Caki2 (cell line): ENCODE results near the gene EPM2A. TPM values are rescaled to one million over a fixed set of nuclear protein-coding genes. Genes with fewer than 3 reads are reported as not detected.
"Not testable (repeated sequence)": the region's sequence is repeated elsewhere in the genome, so short reads cannot be mapped to it uniquely, and the experiment has no call there.

ENCODE experiments used
- DNase-seq: peaks from one replicate; pipeline ENCODE4 v3.0.0-alpha.2; 2015; ENCODE audit warnings: low read depth
- in situ Hi-C: cut with HindIII; loops from 2 replicates; pipeline ENCODE4 v1.10.0; 2016; ENCODE audit warnings: low sequenced_read_pairs, low pct_unique_long_range_greater_than_20kb, mixed read lengths
- total RNA-seq: library from RNA; depleted of rRNA; stranded (reverse); fragments of >200 nt; shearing (Covaris generic); gene quantifications from 2 replicates; pipeline ENCODE4 v1.2.3, GENCODE V29; 2014; ENCODE audit warnings: low replicate concordance

Gene EPM2A
- total RNA-seq, 1 experiment from 2014 or later = 6.2 TPM

GRCh38 chr6:145699462-145699861 lies 35.9 kb downstream of the EPM2A start:
- in situ Hi-C loops = no loop called here
- no peak for DNase-seq

- in situ Hi-C loops, DNase-seq: not testable (repeated sequence)
These were observed 37.9 kb downstream of the EPM2A start for GRCh38 chr6:145697401-145697800.

DNA sequence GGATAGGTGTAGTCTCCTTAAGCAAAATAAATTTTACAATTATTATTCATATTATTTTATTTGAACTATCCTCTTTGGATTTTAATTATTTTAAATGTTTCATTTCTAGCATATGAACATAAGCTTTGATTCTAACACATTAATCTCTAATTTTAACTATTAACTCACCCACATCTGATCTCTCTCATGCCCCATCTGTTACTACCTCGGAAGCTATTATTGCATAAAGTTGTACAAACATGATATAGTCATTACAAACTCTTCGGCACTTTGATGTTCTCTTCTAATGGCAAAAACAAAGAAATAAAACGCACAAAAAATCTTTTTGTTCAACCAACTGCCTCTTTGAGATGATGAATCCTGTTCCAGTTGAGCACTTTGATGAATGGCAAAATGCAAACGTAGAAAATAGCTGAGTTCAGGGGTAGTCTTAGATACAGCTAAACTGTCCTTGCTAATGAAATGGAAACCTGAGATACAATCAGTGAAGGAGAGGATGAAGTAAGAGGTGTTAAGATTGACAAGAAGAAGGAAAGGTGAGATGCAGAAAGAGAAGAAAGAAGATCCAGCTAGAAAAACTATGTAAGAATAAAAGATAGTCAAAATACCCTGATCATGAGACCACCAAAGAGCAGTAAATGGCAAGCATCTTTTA lies 41.1 kb downstream of the EPM2A start:
- in situ Hi-C loops = no loop called here

GRCh38 chr6:145690969-145691368 lies 44.4 kb downstream of the EPM2A start:
- DNase-seq = no peak
- in situ Hi-C loops = no loop called here

More for the DNA sequence above, 41.1 kb downstream of the EPM2A start:
- no peak for DNase-seq

DNA sequence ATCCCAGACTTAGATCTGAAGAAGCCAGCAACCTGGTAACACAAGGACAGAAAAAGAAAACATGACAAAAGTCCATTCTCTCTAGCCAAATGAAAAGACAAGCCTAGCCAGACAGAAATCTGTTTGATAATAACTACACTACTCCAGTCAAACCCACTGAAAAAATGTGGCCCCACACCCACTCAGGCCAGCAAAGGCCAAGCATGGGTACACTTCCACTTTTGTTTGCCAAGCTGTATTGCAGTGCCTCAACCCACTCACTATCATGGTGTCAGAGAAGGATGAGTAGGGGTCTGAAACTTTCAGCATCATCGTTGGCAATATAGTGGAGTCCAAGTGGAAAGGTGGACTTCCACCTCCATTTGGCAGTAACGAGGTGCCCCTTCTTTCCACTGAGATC lies 45.8 kb downstream of the EPM2A start:
- no peak for DNase-seq
- in situ Hi-C loops = no loop called here

DNA sequence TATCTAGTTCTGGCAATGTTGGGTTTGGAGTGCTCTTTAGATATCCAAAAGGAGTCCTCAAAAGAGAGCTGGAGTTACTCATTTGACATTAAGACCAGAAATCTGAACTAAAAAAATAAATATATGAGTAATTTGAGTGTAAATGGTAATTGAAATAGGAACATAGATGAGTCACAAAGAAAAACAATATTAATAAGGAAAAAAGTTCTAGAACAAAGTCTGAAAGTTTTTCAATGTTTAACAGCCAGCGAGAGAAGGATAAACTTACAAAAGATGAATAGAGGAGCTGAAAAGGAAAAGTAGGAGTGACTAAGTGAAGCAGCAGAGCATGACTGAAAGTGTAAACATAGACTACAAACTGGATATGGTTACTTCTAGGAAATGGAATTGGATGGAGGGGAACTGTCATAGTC lies 46.8 kb downstream of the EPM2A start:
- in situ Hi-C loops = no loop called here
- peak; percentile 80 for DNase-seq

DNA sequence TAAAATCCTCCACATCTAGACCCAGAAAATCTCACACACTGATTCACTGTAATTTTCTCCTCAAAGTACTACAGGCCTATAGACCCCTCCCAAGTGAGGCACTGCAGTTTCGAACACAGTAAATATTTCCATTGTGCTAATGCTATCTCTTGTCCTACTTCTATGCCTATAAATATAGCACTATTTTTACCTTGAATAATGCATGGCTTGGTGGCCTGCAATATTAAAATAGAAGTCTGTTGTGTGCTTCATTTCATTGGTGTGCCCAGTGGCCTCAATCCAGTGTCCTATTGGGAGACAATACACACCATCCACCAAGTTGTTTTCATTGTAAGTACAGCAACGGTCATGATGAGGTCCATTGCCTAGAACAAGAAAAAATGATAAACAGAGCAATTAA lies 49.4 kb downstream of the EPM2A start:
- in situ Hi-C loops = no loop called here
- DNase-seq = no peak

GRCh38 chr6:145681965-145682364 lies 53.4 kb downstream of the EPM2A start:
- no peak for DNase-seq
- in situ Hi-C loops = no loop called here

GRCh38 chr6:145673504-145673903 lies 61.8 kb downstream of the EPM2A start:
- no peak for DNase-seq
- in situ Hi-C loops = no loop called here

DNA sequence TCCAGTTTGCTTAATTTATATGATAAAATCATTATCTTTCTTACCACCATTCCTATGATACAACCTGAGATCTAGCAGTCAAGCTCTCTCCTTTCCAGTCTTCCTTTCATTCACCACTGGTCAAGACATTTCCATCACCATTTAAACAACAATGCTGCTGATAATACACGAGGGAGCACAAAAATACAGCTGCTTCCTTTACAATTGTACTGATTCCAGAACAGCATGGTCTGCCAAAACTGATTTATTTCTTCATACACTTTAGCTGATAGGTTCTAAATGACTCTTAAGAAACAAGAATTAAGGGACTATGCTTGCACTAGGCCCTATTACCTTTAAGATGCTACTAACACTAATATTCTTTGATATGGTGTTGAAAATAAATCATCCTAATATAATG lies 65.0 kb downstream of the EPM2A start:
- no peak for DNase-seq

GRCh38 chr6:145669627-145670034 lies 65.7 kb downstream of the EPM2A start:
- in situ Hi-C loops = no loop called here
- peak; percentile 49 for DNase-seq

More for the DNA sequence above, 65.0 kb downstream of the EPM2A start:
- in situ Hi-C loops = no loop called here

- in situ Hi-C loops = no loop called here
- DNase-seq = no peak
These were observed 66.5 kb downstream of the EPM2A start for GRCh38 chr6:145668844-145669243.

DNA sequence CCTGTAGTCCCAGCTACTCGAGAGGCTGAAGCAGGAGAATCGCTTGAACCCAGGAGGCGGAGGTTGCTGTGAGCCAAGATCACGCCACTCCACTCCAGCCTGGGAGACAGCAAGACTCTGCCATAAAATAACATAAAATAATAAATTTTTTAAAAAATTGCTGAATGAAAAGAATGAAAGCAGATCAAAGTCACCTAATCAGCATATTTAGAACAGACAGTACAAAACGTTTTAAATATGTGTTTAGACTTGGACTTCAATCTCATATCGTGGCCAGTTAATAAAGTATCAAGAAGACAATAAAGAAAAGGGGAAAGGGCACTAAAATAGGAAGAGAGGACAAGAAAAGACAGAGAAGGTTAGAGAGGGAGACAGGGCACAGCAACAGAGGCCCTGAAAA lies 74.6 kb downstream of the EPM2A start:
- in situ Hi-C loops = no loop called here
- DNase-seq = no peak

DNA sequence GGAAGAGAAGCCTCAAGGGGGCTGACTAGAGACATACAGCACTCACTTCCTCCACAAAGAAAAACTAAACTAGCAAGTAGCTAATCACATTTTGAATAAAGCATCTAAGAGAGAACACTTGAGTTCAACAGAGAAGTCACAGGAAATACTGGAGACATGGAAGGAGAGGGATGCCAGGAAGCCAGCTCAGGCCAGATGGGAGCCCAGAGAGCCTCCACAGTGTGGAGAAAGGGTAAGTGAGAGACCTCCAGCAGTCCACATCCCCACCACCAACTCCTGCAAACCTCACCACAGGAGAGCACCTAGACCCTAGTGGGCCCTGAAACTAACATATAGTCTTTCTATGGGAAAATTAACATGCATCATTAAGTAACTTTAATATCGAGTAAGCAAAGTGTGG lies 79.2 kb downstream of the EPM2A start:
- no peak for DNase-seq
- in situ Hi-C loops = no loop called here

DNA sequence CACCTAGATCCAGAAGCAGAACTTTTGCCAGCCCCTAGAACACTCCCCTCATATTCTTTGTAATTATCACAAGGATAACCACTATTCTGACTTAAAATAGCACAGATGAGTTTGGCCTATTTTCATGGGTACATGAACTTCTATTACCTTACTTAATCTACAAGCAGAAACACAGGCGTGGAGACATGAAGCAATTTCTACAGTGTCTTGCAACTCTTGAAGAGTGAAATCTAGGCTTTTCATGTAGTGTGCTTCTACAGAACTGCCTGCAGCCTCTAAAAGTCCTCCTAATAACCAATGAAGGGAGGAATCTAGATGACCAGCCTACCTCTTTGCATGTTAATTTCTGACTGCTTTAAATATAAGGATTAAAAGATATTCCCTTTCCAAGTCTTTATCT lies 82.7 kb downstream of the EPM2A start:
- in situ Hi-C loops = no loop called here
- no peak for DNase-seq

GRCh38 chr6:145651988-145652387 lies 83.3 kb downstream of the EPM2A start:
- DNase-seq = no peak
- in situ Hi-C loops = no loop called here

GRCh38 chr6:145648149-145648548 lies 87.2 kb downstream of the EPM2A start:
- in situ Hi-C loops = no loop called here

GRCh38 chr6:145647602-145648001 lies 87.7 kb downstream of the EPM2A start:
- in situ Hi-C loops = no loop called here
- no peak for DNase-seq

More at GRCh38 chr6:145648149-145648548, 87.2 kb downstream of the EPM2A start:
- DNase-seq = no peak

GRCh38 chr6:145643760-145644159 lies 91.6 kb downstream of the EPM2A start:
- DNase-seq = no peak
- in situ Hi-C loops = no loop called here

DNA sequence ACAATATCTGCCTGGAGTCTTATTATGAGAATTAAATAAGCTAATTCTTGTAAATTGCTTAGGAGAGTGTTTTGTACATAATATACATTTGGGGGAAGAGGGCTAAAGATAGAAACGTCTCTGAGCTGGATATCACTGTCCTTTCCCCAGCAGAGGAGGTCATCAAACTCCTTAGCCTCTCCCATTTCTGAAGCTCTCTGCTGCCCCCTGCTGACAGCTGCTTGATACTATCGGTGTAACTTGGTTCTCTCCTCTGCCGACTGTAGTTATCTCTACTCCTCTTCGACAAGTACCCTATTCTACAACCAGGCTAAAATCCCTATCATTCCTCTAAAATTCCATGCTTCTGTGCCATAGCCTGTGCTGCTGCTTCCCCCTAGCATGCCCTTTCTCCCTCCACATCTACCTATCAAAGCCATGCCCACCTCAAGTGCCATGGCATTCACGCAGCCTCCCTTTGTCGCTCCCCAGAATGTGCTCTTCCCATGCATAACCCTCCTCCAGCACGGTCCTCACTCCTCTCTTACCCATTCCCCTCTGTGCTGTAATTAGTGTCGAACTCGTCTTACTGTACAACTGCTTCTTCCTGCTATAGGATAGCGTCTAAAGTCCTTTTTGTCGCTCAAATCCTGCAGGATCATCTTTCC lies 101.2 kb downstream of the EPM2A start:
- in situ Hi-C loops = no loop called here

More for the DNA sequence above, 101.2 kb downstream of the EPM2A start:
- DNase-seq = peak; percentile 46
